Erythroblast (primary cell): ENCODE data around the gene UBE4B.

Source experiments
- GATA1 ChIP-seq: IDR thresholded peaks from 2 replicates; pipeline ENCODE4 v1.6.1; 2011; ENCODE audit warnings: low read depth, mild to moderate bottlenecking, control low read depth, low read length, moderate library complexity
- POLR2A ChIP-seq: IDR thresholded peaks from 2 replicates; pipeline ENCODE4 v1.6.1; 2011; ENCODE audit warnings: mild to moderate bottlenecking, low read length

DNA sequence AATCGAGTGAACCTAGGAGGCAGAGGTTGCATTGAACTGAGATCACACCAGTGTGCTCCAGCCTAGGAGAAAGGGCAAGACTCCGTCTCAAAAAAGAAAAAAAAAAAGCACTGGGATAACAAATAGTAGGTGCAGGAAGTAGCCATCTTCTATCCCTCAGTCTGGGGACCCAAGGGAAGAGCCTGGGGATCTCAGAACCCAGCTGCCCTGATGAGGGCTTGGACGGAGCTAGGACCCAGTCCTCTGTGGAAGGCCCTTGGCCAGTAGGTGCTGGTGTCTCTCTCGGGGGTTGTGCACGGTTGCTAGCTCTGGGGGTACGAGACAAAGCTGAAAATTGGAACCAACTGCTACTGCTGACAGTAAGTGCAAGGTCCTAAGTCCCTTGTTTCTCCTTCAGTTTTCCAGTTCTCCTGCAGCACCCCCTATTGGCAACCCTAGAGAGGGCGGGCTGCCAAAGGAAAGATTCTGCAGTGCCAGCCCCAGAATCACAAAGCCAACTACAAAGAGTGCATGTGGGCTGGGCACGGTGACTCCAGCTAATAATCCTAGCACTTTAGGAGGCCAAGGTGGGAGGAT is 120.0 kb downstream of the UBE4B start:
- no peak for TF ChIP-seq POLR2A
- TF ChIP-seq GATA1 = no peak
